ENCODE data around the gene PLEKHB1. TPM values are rescaled to one million over a fixed set of nuclear protein-coding genes. Genes with fewer than 3 reads are reported as not detected.

Gene PLEKHB1
- total RNA-seq, 1 experiment from 2014 or later = 22.9 TPM

DNA sequence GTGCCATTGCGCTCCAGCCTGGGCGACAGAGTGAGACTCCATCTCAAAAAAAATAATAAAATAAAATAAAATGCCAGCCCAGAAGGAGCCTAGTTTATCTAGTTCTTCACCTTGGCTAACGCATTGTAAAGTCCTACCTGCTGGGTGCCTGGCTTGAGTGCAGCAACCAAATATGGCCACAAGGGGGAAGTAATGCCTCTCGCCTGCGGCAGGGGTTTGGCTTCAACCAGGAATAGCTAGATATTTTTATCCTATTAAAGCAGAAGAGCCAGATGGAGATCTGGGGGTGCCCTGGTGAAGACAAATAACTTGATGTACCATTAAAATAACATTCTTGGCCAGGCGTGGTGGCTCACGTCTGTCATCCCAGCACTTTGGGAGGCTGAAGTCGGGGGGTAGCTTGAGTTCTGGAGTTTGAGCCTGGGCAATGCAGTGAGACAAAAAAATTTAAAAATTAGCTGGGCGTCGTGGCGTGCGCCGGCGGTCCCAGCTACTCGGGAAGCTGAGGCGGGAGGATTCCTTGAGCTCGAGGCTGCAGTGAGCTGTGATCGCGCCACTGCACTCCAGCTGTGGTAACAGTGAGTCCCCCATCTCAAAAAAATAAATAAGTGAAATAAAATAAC, 20.6 kb upstream of the PLEKHB1 start:
- TF ChIP-seq YY1 (IDR thresholded peaks at IDR 0.05; ENCODE audit: extremely low read depth, insufficient replicate concordance, low read depth, low read length) = peak; percentile 16
- TF ChIP-seq ZFX (IDR thresholded peaks at IDR 0.05) = no peak
- TF ChIP-seq RAD21 (IDR thresholded peaks at IDR 0.05; ENCODE audit: low read depth) = peak; percentile 92
- TF ChIP-seq SP1 (IDR thresholded peaks at IDR 0.05; ENCODE audit: low read depth) = no peak
- TF ChIP-seq, protein P1, sequence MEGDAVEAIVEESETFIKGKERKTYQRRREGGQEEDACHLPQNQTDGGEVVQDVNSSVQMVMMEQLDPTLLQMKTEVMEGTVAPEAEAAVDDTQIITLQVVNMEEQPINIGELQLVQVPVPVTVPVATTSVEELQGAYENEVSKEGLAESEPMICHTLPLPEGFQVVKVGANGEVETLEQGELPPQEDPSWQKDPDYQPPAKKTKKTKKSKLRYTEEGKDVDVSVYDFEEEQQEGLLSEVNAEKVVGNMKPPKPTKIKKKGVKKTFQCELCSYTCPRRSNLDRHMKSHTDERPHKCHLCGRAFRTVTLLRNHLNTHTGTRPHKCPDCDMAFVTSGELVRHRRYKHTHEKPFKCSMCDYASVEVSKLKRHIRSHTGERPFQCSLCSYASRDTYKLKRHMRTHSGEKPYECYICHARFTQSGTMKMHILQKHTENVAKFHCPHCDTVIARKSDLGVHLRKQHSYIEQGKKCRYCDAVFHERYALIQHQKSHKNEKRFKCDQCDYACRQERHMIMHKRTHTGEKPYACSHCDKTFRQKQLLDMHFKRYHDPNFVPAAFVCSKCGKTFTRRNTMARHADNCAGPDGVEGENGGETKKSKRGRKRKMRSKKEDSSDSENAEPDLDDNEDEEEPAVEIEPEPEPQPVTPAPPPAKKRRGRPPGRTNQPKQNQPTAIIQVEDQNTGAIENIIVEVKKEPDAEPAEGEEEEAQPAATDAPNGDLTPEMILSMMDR (IDR thresholded peaks at IDR 0.05 in 2 of 3, conservative IDR thresholded peaks at IDR 0.05 in 1 of 3; ENCODE audit: borderline replicate concordance in 1 of 3, insufficient read depth in 1 of 3, low read depth in 2 of 3, low read length in 2 of 3) = peak; percentile 79 to 95 (median 93)
- Histone ChIP-seq H3K27me3 (ENCODE audit: insufficient read depth, low read length) (peaks cover 9% of the 10 kb centered on the region; the same call in 1 of the 2 replicates), H3K27ac (ENCODE audit: low read depth, low read length) (no peak overlapping the region), H3K36me3 (ENCODE audit: control insufficient read depth in 1 of 2, insufficient read depth in 2 of 2, low read length in 2 of 2) (no peaks in the 10 kb centered on the region), H3K4me2 (ENCODE audit: low read length) (peak overlapping the region; percentile 46), H3K4me1 (ENCODE audit: control insufficient read depth in 1 of 2, insufficient read depth in 2 of 2, low read length in 2 of 2) (peaks cover 0 to 4% of the 10 kb centered on the region in 2 experiments; a peak in 1 of 4 replicates), H3K4me3 (replicated peaks in 1 of 2; ENCODE audit: low read depth in 1 of 2, low read length in 2 of 2) (no peak overlapping the region), H3K9ac (ENCODE audit: low read length) (no peak overlapping the region), H3K79me2 (ENCODE audit: insufficient read depth, low read length) (no peaks in the 10 kb centered on the region), H4K20me1 (ENCODE audit: insufficient read depth) (no peaks in the 10 kb centered on the region), H3K9me3 (ENCODE audit: control insufficient read depth in 1 of 2, insufficient read depth in 1 of 2, low read depth in 1 of 2, low read length in 2 of 2) (no peaks in the 10 kb centered on the region), H2AFZ (ENCODE audit: low read depth, low read length, poor library complexity, severe bottlenecking) (peak overlapping the region; percentile 79), H3K9me2 (ENCODE audit: insufficient read depth) (no peaks in the 10 kb centered on the region)
- ChIA-PET POLR2A (interaction anchor here (1.2 to 1.8 kb wide), 3 partner anchors 22 to 223 kb away, joined by 3 to 7 read pairs (median 5); partner anchors contain the start of gene PLEKHB1), CTCF (interaction anchor here (0.6 to 2.7 kb wide), 34 partner anchors 10 to 338 kb away, joined by 3 to 79 read pairs (median 4); partner anchors contain the start of gene PLEKHB1), RAD21 (ENCODE audit: low non-redundant PET in 1 of 2, low total read pairs in 2 of 2, uncharacterized antibody in 2 of 2, unreplicated experiment in 2 of 2) (interaction anchor here (0.6 to 2.3 kb wide), 12 partner anchors 11 to 305 kb away, joined by 3 to 21 read pairs (median 6); no protein-coding TSS in a partner anchor)
- BruUV-seq (replicated peaks) = no TSS peak
- peak; percentile 96 for ATAC-seq
- intact Hi-C loops (cut with micrococcal nuclease) = loop anchor here (1.0 kb wide), 2 partner anchors 35 to 305 kb away; no protein-coding TSS in a partner anchor
- peak; percentile 56 for DNase-seq (ENCODE audit: low read depth, low spot score)

DNA sequence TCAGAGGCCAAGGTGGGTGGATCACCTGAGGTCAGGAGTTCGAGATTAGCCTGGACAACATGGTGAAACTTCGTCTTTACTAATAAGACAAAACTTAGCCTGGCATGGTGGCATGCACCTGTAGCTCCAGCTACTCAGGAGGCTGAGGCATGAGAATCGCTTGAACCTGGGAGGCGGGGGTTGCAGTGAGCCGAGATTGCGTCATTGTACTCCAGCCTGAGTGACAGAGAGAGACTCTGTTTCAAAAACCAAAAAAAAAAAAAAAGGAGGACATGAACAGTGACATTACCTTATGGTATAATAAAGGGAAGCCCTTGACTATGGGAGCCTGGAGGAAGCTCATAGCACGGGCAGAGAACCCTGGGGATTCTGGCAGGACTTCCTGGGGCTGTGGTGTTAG, 16.5 kb upstream of the PLEKHB1 start:
- no peak overlapping the region for H3K27ac ChIP-seq (ENCODE audit: low read depth, low read length)
- H3K9me2 ChIP-seq (ENCODE audit: insufficient read depth) = no peaks in the 10 kb centered on the region
- H3K36me3 ChIP-seq (ENCODE audit: control insufficient read depth in 1 of 2, insufficient read depth in 2 of 2, low read length in 2 of 2) = no peaks in the 10 kb centered on the region
- H3K4me1 ChIP-seq (ENCODE audit: control insufficient read depth in 1 of 2, insufficient read depth in 2 of 2, low read length in 2 of 2) = peaks cover 0 to 4% of the 10 kb centered on the region in 2 experiments; a peak in 1 of 4 replicates
- H2AFZ ChIP-seq (ENCODE audit: low read depth, low read length, poor library complexity, severe bottlenecking) = no peak overlapping the region
- no peak overlapping the region for H3K4me3 ChIP-seq (replicated peaks in 1 of 2; ENCODE audit: low read depth in 1 of 2, low read length in 2 of 2)
- CTCF ChIA-PET = no interaction called here
- H3K27me3 ChIP-seq (ENCODE audit: insufficient read depth, low read length) = no peaks in the 10 kb centered on the region
- no peaks in the 10 kb centered on the region for H3K79me2 ChIP-seq (ENCODE audit: insufficient read depth, low read length)
- DNase-seq (ENCODE audit: low read depth, low spot score) = no peak
- intact Hi-C loops (cut with micrococcal nuclease) = no loop called here
- no peak overlapping the region for H3K4me2 ChIP-seq (ENCODE audit: low read length)
- BruUV-seq (replicated peaks) = no TSS peak
- no peaks in the 10 kb centered on the region for H3K9me3 ChIP-seq (ENCODE audit: control insufficient read depth in 1 of 2, insufficient read depth in 1 of 2, low read depth in 1 of 2, low read length in 2 of 2)
- ATAC-seq = no peak
- H3K9ac ChIP-seq (ENCODE audit: low read length) = no peak overlapping the region
- POLR2A ChIA-PET = interaction anchor here (1.2 kb wide), 1 partner anchor 487 kb away, joined by 4 read pairs; no protein-coding TSS in a partner anchor
- RAD21 ChIA-PET (ENCODE audit: low non-redundant PET in 1 of 2, low total read pairs in 2 of 2, uncharacterized antibody in 2 of 2, unreplicated experiment in 2 of 2) = interaction anchor here in 1 of 2 experiments (1.7 kb wide), 1 partner anchor 31 kb away, joined by 4 read pairs; no protein-coding TSS in a partner anchor
- no peaks in the 10 kb centered on the region for H4K20me1 ChIP-seq (ENCODE audit: insufficient read depth)
- TF ChIP-seq, protein P2, sequence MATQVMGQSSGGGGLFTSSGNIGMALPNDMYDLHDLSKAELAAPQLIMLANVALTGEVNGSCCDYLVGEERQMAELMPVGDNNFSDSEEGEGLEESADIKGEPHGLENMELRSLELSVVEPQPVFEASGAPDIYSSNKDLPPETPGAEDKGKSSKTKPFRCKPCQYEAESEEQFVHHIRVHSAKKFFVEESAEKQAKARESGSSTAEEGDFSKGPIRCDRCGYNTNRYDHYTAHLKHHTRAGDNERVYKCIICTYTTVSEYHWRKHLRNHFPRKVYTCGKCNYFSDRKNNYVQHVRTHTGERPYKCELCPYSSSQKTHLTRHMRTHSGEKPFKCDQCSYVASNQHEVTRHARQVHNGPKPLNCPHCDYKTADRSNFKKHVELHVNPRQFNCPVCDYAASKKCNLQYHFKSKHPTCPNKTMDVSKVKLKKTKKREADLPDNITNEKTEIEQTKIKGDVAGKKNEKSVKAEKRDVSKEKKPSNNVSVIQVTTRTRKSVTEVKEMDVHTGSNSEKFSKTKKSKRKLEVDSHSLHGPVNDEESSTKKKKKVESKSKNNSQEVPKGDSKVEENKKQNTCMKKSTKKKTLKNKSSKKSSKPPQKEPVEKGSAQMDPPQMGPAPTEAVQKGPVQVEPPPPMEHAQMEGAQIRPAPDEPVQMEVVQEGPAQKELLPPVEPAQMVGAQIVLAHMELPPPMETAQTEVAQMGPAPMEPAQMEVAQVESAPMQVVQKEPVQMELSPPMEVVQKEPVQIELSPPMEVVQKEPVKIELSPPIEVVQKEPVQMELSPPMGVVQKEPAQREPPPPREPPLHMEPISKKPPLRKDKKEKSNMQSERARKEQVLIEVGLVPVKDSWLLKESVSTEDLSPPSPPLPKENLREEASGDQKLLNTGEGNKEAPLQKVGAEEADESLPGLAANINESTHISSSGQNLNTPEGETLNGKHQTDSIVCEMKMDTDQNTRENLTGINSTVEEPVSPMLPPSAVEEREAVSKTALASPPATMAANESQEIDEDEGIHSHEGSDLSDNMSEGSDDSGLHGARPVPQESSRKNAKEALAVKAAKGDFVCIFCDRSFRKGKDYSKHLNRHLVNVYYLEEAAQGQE (IDR thresholded peaks at IDR 0.05; ENCODE audit: low read depth) = no peak
- TF ChIP-seq SRF (IDR thresholded peaks at IDR 0.05; ENCODE audit: low read depth) (no peak), EZH2phosphoT487 (IDR thresholded peaks at IDR 0.05; ENCODE audit: borderline replicate concordance) (no peak), JUND (IDR thresholded peaks at IDR 0.05) (no peak), ZNF274 (IDR thresholded peaks at IDR 0.05; ENCODE audit: low read depth, low read length) (no peak), CBX3 (IDR thresholded peaks at IDR 0.05; ENCODE audit: low read depth) (no peak)
- TF ChIP-seq, protein P3, sequence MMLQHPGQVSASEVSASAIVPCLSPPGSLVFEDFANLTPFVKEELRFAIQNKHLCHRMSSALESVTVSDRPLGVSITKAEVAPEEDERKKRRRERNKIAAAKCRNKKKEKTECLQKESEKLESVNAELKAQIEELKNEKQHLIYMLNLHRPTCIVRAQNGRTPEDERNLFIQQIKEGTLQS (IDR thresholded peaks at IDR 0.05) = no peak

All from HCT116 (cell line).